IPS-18c (cell line): ENCODE measurements around the gene HNRNPA0.

Experiments used
- H3K4me3 ChIP-seq: 2 replicates; pipeline ENCODE4 v1.7.0; 2013; ENCODE audit warnings: low read depth, mild to moderate bottlenecking, low read length, moderate library complexity; ENCODE audit not compliant: insufficient read depth
- H3K9me3 ChIP-seq: one replicate; pipeline ENCODE4 v1.6.1; 2013; ENCODE audit warnings: mild to moderate bottlenecking, low read length, moderate library complexity; ENCODE audit not compliant: control insufficient read depth, insufficient read depth

The HNRNPA0 gene

GRCh38 chr5:137758715-137759306 lies 4.6 kb upstream of the HNRNPA0 start:
- Histone ChIP-seq H3K9me3 (no peaks in the 10 kb centered on the region), H3K4me3 (no peak overlapping the region)

DNA sequence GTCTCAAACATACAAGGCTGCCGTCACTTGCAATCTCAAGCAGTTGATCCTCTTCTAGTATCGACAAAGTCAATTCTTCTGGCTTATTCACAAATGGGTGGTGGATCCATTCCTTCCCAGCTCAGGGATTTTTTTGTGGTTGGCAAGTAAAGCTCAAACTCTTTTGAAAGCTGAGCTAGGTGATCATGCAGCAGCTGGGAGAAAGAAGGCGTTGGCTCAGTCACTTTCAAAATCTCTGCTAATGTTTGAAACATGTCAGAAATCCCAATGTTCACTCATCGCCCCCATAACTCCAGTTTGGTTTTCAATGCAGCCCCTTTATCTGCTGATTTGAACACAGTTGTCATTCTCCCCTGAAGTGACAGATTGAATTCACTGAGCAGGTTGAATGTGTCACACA lies 4.0 kb upstream of the HNRNPA0 start:
- H3K9me3 ChIP-seq, result no peaks in the 10 kb centered on the region
- H3K4me3 ChIP-seq, result no peak overlapping the region

DNA sequence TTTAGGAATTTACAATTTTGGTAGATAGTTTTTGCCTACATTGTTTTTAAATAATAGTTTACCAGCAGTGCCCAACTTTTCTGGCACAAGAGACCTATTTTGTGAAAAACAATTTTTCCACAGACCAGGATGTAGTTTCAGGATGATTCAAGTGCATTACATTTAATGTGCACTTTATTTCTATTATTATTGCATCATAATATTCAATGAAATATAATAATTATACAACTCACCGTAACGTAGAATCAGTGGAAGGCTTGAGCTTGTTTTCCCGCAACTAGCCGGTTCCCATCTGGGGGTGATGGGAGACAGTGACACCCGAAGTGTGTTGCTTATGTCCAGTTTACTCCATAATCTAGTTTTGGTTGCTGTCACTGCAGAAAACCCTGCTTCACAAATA lies 3.5 kb upstream of the HNRNPA0 start:
- no peak overlapping the region for H3K4me3 ChIP-seq
- H3K9me3 ChIP-seq, result no peaks in the 10 kb centered on the region

DNA sequence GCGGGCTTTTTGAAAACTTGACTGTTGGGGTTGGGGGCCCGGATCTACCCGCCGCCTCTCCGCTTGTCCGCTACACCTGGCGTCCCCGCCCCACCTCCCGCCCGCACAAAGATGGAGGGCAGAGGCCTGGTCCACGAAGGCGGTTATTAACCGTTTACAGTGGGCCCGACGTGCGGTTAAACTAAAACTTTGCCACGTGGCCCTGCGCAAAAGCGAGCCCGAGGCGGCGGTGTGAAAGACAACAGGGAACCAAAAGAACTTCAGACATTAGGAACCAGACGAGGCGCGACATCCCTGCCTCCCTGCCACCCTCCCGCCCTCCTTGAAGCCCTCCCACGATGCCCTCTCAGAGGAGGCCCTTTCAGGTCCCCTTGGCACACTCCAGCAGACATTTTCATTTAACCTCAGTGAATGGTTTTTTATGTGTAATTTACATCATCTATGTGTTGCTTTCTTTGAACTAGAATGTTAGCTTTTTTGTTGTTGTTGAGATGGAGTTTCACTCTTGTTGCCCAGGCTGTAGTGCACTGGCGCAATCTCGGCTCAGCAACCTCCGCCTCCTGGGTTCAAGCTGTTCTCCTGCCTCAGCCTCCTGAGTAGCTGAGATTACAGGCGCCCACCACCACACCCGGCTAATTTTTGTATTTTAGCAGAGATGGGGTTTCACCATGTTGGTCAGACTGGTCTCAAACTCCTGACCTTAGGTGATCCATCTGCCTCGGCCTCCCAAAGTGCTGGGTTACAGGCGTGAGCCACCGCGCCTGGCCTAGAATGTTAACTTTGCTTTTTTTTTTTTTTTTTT lies 999 bp upstream of the HNRNPA0 start:
- Histone ChIP-seq H3K4me3 (peak overlapping the region; percentile 98), H3K9me3 (no peaks in the 10 kb centered on the region)

GRCh38 chr5:137753691-137754187 lies 424 bp downstream of the HNRNPA0 start:
- peak overlapping the region; percentile 98 for H3K4me3 ChIP-seq
- H3K9me3 ChIP-seq, result no peaks in the 10 kb centered on the region

DNA sequence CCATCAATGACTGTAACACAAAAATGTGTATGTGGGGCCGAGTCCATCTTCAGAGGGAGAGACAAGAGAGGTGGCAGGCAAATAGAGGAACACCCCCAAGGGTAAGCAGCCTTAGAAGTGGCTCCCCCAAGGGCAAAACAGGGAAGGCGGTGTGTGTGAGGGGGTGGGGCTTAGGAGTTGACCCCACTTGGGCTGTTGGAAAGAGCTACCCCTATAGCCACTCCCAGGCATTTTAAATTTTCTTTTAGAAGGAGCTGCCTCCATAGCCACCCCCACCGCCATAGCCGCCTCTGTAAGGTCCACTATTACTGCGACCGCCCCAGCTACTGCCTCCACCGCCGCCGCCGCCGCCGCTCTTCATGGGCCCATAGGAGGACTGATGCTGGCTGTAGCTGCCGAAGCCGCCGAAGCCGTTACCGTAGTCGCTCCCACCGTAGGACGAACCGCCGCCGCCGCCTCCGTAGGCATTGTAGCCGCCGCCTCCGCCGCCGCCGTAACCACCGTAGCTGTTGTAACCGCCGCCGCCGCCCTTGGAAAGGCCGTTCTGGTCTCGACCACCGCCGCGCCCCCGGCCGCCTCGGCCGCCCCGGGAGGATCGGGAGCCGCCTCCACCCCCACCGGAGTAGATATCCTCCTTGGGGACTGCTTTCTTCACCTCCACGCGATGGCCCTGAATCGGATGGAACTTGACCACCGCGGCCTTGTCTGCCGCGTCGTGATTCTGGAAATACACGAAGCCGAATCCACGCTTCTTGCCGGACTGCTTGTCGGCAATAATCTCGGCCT lies 1.1 kb downstream of the HNRNPA0 start:
- Histone ChIP-seq H3K9me3 (no peaks in the 10 kb centered on the region), H3K4me3 (peak overlapping the region; percentile 98)

DNA sequence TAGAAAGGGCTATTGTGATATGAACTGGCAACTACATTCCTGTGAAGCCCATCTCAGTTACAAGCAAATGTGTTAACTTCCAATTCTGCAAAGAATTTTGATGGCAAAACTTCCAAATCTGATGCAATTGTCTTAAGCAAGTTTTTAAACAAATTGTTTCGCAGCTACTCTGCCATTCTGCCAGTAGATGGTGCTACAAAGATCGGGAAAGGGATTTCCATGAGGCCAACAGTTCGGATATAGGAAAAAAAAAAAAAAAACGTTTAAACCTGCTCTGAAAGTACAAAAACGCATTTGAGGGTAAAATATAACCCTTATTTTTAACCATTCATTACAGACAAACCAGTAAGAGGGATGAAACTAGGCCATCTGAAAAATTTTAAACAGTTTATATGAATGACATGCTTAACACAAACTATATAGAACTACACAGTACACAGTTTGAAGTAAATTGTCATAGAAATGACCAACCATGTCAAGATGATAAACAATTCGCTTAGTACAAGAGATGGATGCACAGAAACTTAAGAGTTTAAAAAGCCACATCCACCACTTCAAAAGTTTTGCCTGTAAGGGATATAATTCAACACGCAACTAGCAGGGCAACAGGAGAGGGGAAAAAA lies 2.2 kb downstream of the HNRNPA0 start:
- Histone ChIP-seq H3K9me3 (no peaks in the 10 kb centered on the region), H3K4me3 (peak overlapping the region; percentile 98)

DNA sequence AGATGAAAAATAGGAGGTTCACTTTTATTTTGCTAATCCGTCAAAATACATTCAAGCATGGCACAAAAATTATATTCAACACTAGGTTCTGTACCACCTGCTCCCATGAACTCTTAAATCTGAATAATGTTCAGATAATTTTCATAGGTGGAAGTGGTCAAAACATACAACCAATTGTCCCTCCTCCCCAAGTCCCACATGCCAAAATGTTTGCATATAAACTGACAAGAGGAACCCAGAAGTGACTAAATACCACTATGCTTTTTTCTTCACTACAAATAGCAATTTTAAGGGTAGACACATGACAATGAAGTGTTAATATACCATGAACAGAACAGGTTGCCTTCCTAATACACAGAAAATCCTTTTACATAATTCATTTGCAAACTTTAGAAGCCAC lies 3.7 kb downstream of the HNRNPA0 start:
- Histone ChIP-seq H3K9me3 (no peaks in the 10 kb centered on the region), H3K4me3 (no peak overlapping the region)

DNA sequence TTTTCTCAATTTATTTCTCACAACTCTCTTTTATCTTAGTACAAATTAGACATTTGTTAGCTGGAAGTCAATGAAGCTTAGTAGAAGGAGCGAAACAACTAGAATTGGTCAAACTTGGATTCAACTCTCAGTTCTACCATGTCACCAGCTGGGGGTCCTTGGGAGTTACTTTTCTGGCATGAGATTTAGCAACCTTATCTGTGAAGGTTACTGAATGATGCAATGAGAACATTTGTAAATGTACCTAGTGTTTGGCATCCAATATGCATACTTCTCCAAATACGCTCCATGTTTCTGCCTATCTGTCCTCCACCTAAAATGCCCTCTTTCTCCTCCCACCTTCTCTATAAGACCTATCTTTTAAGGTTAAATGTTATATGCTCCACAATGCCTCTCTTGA lies 6.3 kb downstream of the HNRNPA0 start:
- H3K4me3 ChIP-seq, result no peak overlapping the region
- H3K9me3 ChIP-seq, result no peaks in the 10 kb centered on the region

GRCh38 chr5:137743031-137743640 lies 11.0 kb downstream of the HNRNPA0 start:
- no peaks in the 10 kb centered on the region for H3K9me3 ChIP-seq
- H3K4me3 ChIP-seq, result no peak overlapping the region

DNA sequence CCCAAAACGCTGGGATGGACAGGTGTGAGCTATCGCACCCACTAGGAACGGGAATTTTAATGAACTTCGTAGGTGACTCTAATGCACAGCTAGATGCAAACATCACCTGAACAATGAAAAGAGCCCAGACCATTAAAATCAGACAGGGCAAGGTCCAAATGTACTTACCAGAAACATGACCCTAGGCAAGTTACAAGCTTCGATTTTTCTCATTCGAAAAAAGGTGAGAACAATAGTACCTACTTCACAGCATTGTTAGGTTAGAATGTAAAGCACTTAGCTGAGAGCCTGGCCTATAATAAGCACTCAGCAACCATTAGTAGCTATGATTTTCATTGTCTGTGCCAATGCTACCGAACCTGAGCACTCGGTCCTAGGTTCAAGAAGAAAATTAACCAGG lies 12.4 kb downstream of the HNRNPA0 start:
- no peak overlapping the region for H3K4me3 ChIP-seq
- no peaks in the 10 kb centered on the region for H3K9me3 ChIP-seq

GRCh38 chr5:137739737-137740136 lies 14.4 kb downstream of the HNRNPA0 start:
- no peak overlapping the region for H3K4me3 ChIP-seq
- no peaks in the 10 kb centered on the region for H3K9me3 ChIP-seq

- Histone ChIP-seq H3K4me3 (no peak overlapping the region), H3K9me3 (no peaks in the 10 kb centered on the region)
These were observed 15.2 kb downstream of the HNRNPA0 start for GRCh38 chr5:137738947-137739346.

- Histone ChIP-seq H3K4me3 (no peak overlapping the region), H3K9me3 (no peaks in the 10 kb centered on the region)
These were observed 16.6 kb downstream of the HNRNPA0 start for GRCh38 chr5:137737349-137738131.

DNA sequence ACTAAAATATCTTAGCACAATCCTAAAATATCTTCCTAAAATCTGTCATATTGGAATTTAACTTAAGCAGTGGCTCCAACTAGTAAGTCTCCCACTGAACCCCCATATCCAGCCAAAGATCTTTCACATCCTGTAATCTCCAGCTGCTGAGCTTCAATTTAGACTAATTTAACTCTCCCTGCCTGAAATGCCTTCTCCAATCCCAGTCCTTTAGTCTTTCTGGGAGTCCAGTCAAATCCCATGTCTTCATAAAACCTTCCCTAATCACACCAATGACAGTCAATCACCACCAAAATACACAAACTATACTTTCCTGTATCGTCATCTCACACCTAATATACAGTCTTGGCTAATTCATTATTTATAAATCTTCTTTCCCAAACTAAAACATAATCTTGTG lies 17.7 kb downstream of the HNRNPA0 start:
- Histone ChIP-seq H3K9me3 (no peaks in the 10 kb centered on the region), H3K4me3 (no peak overlapping the region)

- Histone ChIP-seq H3K4me3 (peak within 1 kb of the TSS; percentile 84), H3K9me3 (no peaks in the 10 kb centered on the region)
These were observed 18.4 kb downstream of the HNRNPA0 start, which contains the start of gene KLHL3 for GRCh38 chr5:137735555-137736284. Gene KLHL3, minus strand, starts transcription at chr5:137736089. Its CDS starts 443 bp downstream, at chr5:137735646.
